NCI-H1417 (cell line): Measurements from ENCODE around the gene SORBS1.

Source experiments
- DNase-seq, 3 experiments: peaks; one replicate each; lab custom pipeline; 2025; lab: John Stamatoyannopoulos, UW

Gene SORBS1

DNA sequence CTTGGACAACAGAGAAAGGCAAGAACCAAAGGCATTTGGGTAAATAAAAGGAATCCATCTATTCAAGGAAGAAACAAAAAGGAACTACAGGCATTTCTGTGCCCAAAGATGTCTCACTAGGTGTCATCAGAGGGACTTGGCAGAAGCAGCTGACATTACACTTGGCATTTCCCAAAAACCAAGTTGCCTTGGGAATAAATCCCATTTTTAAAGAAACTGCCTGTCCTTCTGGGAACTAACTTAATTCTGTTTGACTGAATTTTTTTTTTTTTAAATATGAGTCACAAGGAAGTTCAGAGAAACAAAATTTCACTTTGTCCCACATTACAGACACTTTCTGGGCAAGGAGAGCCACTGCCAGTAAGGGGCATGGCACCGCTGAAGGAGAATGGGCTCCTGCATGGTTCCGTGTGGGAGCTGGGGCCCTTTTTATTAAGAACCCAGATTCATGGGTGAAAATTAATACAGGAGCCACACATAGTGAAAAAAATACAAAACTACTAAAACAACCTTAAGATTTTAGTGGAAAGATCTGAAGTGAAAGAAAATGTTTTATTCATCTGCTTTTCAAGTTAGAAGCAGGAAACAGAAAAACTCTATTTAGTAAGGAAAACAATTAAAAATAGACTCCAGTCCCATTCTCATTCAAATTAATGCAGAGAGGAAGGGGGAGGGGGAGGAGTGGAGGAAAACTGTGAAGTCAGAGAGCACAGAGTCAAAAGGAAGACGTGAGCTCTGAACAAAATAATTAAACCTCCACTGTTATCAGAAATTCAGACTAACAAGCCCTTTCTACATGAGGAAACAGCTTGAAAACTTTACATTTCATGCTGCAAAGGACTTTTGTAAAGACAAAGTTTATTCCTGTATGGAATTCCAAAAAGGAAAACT is 151.9 kb downstream of the SORBS1 start:
- no peak for DNase-seq

DNA sequence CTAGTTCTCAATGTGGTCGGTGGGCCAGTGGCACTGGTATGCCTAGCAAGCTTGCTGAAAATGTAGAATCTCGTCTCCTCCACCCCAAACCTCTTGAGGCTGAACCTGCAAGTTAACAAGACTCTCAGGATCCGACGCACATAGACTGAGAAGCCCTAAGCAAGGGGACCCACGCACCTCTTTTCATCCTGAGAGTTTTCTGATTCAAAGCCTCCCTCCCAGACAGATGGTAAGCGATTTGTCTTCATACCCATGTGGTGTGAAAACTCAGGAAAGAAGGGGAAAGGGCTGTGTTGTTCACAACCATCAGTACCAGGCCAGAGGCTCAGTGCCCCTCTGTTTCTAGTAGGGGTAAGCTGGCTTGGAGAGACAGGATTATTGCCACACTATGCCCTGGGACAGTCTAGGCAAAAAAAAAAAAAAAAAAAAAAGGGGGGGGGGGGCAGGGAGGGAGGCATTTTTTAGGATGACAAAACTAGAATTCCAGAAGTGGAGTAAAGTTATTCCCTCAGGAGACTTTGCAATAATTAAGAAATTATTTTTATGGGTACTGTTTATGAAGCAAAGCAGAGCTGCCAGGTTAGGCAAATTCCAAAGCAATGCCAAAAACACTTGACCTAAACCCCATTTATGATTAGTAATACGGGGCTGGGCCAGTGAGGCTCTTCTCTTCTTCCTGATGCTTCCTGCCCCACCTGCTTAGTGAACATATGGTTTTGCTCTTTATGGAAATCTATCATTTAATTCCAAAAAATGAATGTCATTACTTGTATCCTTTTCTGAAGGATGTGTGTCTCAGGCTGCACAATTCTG is 152.8 kb downstream of the SORBS1 start:
- no peak for DNase-seq

DNA sequence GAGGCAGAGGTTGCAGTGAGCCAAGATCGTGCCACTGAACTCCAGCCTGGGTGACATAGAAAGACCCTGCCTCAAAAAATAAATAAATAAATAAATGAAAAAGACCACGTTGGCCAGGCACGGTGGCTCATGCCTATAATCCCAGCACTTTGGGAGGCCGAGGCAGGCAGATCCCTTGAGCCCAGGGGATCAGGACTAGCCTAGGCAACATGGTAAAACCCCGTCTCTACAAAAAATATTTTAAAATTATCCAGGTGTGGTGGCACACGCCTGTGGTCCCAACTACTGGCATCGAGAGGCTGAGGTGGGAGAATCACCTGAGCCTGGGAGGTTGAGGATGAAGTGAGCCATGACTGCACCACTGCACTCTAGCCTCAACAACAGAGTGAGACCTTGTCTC is 153.6 kb downstream of the SORBS1 start:
- no peak for DNase-seq

DNA sequence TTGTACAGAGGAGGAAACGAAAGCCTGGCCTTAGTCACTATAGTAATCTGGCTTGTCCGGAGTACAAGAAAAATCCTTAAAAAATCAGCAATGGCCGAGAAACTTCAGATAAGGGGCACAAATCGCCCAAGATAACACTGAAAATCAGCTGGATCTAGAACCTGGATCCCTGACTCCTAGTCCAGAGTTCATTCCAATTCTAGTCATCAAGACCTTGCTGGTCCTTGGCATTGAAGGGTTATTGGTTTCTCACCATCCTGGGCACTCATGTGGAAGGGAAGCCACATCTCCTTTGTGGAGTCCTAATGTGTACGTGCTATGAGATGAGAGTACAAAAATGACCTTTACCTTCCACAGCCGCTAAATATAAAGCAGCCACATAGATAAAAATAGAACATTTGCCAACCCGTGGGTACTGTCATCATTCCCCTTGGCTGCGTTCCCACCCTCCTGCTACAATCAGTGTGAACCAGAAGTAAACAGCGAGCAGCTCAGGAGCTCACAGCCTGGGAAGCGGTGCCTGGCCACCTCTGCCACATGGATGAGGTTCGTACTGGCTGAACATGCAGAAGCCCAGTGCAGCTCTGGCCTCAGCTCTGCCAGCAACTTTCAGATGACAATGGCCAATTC is 154.4 kb downstream of the SORBS1 start:
- no peak for DNase-seq

DNA sequence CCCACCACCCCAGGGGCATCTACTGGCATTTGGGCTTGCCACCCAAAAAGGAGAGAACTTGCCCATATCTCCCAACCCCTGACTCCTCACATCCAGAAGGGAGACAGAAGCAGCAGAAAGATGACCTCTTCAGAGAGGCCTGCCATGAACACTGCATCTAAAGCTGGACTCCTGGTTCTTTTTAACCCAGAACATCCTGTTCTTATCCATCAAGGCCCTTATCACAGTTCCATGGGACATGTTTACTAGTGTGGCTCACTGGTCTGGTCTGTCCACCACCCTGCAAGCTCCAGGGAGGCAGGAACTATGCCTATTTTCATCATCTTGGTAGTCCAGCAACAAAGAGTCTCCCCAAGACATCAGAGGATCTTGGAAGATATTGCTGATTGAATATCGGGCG is 155.5 kb downstream of the SORBS1 start:
- no peak for DNase-seq

DNA sequence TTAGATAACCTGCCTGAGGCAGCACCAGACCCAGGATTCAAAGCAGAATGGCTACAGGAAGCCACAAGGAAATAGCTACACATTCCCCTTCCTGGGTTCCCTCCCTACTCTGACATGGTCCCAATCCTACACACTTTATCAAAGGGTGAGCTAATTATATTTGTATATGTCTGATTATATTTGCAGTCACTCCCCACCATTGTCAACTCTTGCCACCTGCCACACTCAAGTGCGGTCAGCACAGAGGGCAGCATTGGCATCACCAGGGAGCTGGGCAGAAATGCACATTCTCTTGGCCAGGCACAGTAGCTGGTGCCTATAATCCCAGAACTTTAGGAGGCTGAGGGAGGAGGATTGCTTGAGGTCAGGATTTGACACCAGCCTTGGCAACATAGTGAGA is 156.3 kb downstream of the SORBS1 start:
- DNase-seq = peak in 1 of 3 experiments; percentile 2

DNA sequence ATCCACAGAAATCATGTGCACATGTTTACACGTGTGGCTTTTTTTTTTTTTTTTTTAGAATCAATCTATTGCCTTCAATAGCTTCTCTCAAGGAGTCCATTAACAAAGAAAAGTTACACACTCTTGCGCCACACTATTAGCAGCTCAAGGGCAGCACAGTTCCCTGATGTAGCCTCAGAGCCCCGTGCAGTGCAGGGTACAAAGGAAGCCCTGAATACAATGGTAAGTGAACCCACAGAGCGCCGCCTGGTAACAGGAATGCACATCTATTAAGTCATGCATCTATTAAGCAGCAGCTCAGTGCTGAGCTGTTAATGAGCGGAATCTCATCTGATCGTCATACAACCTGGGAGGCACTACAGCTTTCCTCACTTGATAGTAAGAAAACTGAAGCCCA is 156.7 kb downstream of the SORBS1 start:
- DNase-seq = no peak

DNA sequence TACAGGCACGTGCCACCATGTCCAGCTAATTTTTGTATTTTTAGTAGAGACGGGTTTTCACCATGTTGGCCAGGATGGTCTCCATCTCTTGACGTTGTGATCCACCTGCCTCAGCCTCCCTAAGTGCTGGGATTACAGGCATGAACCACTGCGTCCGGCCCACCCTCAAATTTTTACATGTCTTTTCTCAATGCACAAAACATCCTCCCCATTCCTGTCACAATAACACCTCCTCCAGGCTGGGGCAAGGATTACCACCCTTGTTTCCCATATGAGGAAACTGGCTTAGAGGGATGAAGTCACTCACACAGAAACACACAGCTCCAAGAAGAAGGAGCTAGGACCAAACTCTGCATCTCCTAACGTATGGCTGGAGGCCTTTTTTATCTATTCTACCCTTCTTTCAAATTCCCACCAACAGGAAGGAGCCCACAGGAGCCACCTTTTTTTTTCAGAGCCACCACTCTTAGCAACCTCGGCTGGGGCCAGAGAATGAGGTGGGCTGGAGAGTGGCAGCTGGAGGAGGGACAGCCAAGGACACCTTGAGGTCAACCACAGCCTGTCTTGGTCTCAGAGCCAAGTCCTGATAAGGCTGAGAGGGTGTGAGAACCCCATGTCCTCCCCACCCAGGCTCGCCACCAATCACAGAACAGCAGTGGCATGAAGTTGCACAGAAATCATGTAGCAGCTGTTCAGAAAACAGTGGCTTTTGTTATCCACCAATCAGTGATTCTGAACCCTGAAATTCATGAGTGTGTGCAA is 157.3 kb downstream of the SORBS1 start:
- DNase-seq = no peak

DNA sequence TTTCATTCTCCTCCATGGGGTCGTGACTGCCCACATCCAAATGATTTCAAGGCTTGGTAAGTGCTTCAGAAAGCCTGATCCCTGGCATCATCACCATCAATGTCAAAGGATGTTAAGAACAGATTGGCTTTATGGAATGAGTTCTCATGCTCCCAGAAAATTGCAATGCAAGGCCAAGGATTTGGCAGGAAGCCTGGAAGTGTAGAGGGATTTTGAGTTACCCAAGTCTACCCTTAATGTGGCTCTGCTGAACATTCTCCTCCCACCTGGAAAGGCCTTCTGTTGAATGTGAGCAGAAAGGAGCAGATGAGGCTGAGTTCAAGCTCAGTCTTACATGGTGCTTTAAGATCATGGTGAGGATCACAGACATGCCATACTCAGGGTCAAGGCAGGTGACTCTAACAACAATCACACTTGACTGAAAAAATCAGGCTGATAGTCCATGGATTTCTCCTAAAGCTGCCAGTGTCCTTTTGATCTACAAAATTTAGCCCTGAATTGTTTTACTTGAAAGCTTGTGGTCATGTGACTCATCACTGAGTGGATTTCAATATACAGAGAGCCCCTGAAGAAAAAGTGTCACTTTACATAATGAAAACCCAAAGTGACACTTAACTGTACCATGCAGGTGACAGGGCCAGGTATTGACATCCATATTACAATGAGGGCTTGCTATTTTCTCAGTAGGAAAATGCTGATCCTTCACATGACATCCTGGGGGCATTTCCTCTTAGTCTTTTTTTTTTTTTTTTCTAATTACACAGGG is 159.3 kb downstream of the SORBS1 start:
- no peak for DNase-seq

DNA sequence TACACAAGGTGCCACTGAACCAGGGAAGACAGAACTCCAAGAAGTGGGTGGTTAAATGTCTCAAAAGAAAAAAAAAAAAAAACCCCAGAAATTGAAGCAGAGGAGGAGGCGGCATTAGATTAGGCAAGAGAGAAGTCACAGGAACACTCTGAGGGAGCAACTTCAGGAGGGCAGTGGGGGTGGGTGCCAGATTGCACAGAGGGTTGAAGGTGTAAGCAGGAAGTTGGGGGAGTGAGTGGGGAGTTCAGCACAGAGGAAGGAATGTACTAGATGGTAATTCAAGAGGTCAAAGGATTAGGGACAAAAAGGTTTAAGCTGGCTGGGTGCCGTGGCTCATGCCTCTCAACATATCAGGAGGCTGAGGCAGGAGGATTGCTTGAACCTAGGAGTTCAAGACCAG is 160.4 kb downstream of the SORBS1 start:
- DNase-seq = no peak

DNA sequence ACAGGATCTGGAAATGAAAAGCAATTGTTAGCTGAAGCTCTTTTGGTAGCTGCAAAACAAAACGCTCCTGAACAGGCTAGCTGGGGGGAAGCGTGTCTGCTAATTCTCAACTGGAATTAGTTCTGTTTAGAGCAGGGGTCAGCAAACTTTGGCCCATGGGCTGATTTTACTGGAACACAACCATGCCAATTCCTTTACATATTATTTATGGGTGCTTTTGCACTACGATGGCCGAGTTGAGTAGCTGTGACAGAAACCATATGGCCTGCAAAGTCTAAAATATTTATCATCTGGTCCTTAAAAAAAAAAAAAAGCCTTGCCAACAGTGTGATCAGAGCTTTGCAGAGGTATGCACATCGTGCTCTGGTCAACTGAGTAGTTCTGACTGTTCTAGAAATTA is 162.0 kb downstream of the SORBS1 start:
- DNase-seq = no peak

DNA sequence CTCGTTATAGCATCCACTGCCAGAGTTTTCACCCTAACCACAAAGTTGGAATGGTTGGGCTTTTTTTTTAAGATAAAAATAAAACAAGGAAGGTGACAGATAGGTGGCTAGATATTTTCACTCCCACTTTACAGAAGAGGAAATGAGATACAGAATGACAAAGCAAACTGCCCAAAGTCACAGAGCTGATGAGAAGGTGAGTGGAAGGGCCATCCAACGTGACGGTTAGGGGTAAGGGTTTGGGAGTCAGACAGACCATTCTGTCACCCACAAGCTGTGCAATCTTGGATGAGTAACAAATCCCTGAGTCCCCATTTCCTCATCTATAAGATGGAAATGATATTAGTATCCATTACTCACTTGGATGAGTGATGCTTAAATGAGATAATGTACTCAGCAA is 163.4 kb downstream of the SORBS1 start:
- no peak for DNase-seq

DNA sequence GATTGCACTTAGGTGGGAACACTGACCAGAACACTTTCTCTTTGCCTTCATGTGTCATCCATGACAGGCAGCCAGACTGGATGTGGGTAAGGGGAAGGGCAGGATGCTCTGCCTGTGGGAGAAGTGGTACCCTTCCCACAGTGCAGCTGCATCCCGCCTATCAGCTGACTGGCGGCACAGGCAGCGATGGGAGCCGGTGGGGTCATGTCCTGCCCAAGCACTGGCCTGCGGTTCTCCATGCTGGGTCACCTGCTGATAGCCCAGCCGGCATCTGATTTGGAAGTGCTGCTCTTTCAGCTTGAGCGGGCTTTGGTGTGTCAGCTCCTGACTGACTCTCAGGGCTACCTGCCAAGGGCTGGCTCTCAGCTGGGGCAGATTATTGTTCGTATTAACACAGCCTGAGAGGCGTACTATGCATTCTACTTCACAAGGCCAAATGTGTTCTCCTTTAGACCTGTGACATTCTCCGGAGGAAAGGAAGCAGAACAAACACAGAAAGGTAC is 165.2 kb downstream of the SORBS1 start:
- no peak for DNase-seq

DNA sequence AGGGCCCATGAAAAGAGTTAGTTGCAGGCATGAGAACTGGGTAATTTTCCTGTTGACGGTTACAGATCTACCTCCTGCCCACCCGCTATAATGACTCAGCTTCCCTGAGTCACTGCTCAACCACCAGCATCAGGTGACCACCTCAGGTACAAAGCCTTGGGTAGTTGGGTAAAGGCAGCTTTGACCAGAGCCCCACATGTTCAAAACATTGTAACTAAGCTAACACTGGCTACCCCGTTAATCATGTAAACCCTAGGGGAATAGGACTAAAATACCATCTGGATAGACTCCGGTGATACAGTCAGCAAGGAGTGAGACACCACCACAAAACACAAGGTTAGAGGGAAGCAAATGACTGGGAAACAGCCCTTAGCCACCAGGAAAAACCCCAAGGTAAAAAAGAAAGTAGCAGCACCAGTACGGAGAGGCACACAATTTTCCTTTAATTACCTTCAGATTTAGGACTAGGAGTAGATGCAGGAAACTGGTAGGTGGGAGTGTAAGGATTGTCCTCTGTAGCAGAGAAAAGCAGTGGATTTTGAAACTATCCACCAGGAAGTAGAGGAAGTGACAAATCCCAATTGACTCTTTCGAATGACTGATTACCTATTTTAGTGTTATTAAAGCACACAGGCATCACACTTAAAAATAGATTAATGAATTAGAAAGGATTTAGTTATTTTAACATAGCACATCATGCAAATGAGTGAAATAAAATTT is 166.8 kb downstream of the SORBS1 start:
- DNase-seq = no peak

DNA sequence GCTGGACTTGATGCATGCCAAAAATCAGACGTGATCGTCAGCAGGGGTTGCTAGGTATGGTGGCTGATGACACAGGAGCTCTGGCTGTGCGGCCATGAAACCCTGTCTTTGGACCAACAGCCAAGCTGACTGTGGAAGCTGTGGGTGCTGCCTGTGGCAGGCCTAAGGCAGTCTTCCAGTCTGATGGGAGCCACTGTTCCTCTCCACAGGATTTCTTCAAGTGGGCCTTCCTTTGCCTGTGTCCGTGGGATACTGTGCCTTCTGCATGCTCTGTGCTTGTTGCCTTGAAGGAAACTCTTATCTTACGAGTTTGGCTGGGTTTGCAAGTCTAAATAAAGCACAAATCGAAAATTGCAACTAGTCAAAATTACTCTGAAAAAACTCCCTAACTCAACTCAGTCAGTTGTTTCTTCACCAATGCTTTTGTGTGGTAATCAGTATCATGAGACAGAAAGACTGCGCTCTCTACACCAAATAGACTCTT is 168.4 kb downstream of the SORBS1 start:
- no peak for DNase-seq

DNA sequence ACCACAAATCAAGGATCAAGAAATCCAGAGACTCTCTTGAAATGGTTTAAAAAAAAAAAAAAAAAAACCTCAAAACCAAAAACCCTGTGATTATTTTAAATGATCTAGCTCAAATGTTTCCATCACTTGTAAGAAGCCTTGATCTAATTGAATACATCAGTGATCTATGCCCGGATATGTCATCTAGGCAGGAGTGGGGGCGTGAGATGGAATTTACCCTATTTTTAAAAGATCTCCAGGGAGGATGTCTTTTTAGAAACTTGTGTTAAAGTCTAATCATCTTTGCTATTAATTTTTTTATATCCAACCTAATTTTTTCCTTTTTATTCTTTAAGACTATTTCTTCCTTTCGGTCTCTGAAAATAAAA is 169.0 kb downstream of the SORBS1 start:
- no peak for DNase-seq

DNA sequence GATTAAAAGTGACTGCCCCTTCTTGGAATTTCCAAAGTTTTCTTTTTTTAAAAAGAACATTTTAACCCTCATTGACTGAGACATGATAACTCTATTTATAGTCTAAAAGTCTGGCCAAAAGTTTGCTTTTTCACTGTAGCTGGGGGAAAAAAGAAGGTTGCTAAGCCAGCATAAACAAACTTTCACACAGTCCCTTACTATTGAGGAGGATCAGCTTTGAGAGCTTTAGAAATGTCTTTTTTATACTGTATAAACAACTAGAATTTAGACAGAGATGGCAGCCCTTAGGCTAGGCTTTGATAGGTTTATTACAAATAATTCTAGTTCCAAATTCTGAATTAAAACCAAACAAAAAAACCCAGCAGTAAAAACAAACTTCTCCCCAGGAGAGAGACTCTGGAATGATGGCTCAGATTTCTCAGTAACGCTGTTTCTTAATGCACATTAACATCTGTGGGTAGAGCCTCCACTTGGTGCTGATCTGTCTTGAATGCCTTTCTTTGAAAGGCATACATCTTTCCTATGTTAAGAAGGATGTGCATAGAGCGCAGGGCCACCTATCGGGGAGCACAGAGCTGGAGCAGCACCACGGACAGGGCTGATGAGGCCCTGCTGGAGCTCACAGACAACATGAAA is 169.5 kb downstream of the SORBS1 start:
- no peak for DNase-seq

DNA sequence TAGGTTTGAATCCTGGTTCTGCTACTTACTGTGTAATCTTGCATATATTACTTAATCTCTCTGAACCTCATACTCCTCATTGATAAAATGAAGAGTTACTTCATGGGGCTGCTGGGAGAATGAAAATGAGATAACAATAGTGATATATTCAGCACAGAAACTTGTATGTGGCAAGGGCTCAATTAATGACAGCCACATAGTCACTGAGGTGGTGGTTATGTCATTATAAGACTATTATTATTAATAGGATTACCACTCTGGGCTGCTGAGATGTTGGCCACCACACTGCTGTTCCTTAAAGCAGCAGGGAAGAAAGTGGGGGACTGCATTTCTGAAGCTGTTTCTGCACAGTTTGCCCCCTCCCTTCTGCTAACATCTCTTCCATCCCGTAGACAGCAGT is 170.0 kb downstream of the SORBS1 start:
- no peak for DNase-seq

DNA sequence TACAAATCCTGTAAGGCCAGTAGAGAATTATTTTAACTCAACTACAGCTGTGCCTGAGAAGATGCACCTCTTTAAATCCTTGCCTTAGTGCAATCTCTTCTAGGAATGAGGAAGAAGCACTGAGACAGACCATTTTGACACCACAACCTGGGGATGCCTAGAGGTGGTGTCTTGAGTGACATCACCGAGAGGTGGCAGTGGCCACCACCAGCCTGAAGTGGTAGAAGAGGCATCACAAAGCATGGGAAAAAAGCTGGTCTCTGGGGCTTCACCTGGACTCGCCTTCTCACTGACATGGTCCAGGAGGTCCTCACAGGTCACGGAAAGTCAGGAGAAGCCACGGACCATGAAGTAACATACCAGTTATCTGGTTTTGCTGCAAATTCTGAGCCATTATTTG is 171.2 kb downstream of the SORBS1 start:
- no peak for DNase-seq

DNA sequence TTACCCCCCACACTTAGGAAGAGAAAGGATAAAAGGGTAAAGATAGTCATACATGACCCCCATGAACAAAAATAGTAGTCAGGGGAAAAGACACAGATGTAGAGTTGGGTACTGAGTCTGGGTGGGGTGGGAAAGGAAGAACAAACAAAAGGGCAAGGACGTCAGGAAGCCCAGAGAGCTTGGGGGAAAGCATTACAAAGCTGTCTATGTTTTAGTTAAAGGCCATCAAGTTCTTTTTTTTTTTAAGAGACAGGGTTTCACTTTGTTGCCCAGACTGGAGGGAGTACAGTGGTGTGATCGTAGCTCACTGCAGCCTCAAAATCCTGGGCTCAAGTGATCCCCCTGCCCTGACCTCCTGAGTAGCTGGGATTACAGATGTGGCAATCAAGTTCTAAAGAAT is 172.0 kb downstream of the SORBS1 start:
- no peak for DNase-seq
